Measurements from ENCODE around the gene PTPRD.

GRCh38 chr9:10434412-10434811 lies 178.4 kb downstream of the PTPRD start:
- TF ChIP-seq CTCF (conservative IDR thresholded peaks at IDR 0.05; ENCODE audit: low read depth, low read length) = no peak
- TF ChIP-seq EZH2 (IDR thresholded peaks at IDR 0.05; ENCODE audit: borderline replicate concordance, low read depth, low read length, poor library complexity, severe bottlenecking) = no peak
